SU-DHL-6 (cell line): ENCODE data around the gene SLC5A6.
"Not testable (repeated sequence)": the region's sequence is repeated elsewhere in the genome, so short reads cannot be mapped to it uniquely, and the experiment has no call there.

Experiments used
- H2AFZ ChIP-seq: fragments of 200-600 bp; sonication (generic); 2 replicates; pipeline ENCODE4 v1.6.1; 2014; ENCODE audit warnings: low read depth, mild to moderate bottlenecking, moderate library complexity, mixed read lengths, antibody characterized with exemption, low read length; ENCODE audit not compliant: severe bottlenecking
- H3F3A ChIP-seq: fragments of 200-600 bp; shearing (Covaris generic); 2 replicates; pipeline ENCODE4 v1.6.0; 2016; ENCODE audit warnings: antibody characterized with exemption, mild to moderate bottlenecking; ENCODE audit not compliant: insufficient read depth
- H3K27ac ChIP-seq: fragments of 200-600 bp; sonication (generic); 2 replicates; pipeline ENCODE4 v1.5.1; 2016; ENCODE audit warnings: low read depth, mild to moderate bottlenecking, low read length, moderate library complexity, mixed read lengths
- H3K27me3 ChIP-seq: fragments of 200-600 bp; sonication (generic), shearing (Covaris generic); 2 replicates; pipeline ENCODE4 v1.6.0; 2014; ENCODE audit warnings: mild to moderate bottlenecking, low read length
- H3K36me3 ChIP-seq: fragments of 200-600 bp; sonication (generic); 2 replicates; pipeline ENCODE4 v1.6.1; 2014; ENCODE audit warnings: mild to moderate bottlenecking, low read length, mixed read lengths
- H3K4me2 ChIP-seq: fragments of 300-600, 200-600 bp; shearing (Covaris generic), sonication (generic); 2 replicates; pipeline ENCODE4 v1.6.0; 2014; ENCODE audit warnings: low read length, low read depth, mild to moderate bottlenecking; ENCODE audit not compliant: poor library complexity, severe bottlenecking
- H3K4me3 ChIP-seq: fragments of 200-600 bp; sonication (generic); 2 replicates; pipeline ENCODE4 v1.5.1; 2014; ENCODE audit warnings: antibody characterized with exemption, low read length, mild to moderate bottlenecking, mixed read lengths; ENCODE audit not compliant: insufficient read depth, poor library complexity, severe bottlenecking
- H3K79me2 ChIP-seq: fragments of 200-600 bp; sonication (generic); 2 replicates; pipeline ENCODE4 v1.6.1; 2014; ENCODE audit warnings: mild to moderate bottlenecking, low read length, moderate library complexity; ENCODE audit not compliant: insufficient read depth
- H3K9ac ChIP-seq: fragments of 200-600 bp; sonication (generic); 2 replicates; pipeline ENCODE4 v1.7.0; 2014; ENCODE audit warnings: mild to moderate bottlenecking, low read length
- H3K9me2 ChIP-seq: fragments of 200-600 bp; sonication (generic); replicated peaks from 2 replicates; pipeline ENCODE4 v1.6.1; 2014; ENCODE audit warnings: low read length; ENCODE audit not compliant: insufficient read depth
- H3K9me3 ChIP-seq: fragments of 200-600 bp; sonication (generic); 2 replicates; pipeline ENCODE4 v1.6.1; 2014; ENCODE audit warnings: low read length, mixed read lengths; ENCODE audit not compliant: insufficient read depth
- H4K20me1 ChIP-seq: fragments of 200-600 bp; sonication (generic); 2 replicates; pipeline ENCODE4 v1.6.1; 2014; ENCODE audit warnings: low read depth, mild to moderate bottlenecking, antibody characterized with exemption, low read length, moderate library complexity, mixed read lengths
- CTCF ChIP-seq: fragments of 200-600 bp; sonication (generic); IDR thresholded peaks from one replicate; pipeline ENCODE4 v1.5.1; 2017; ENCODE audit warnings: antibody characterized with exemption, mild to moderate bottlenecking, low read length, moderate library complexity; ENCODE audit not compliant: insufficient read depth, poor library complexity, severe bottlenecking
- EZH2phosphoT487 ChIP-seq: fragments of 200-600 bp; sonication (generic), shearing (Covaris generic); conservative IDR thresholded peaks from 2 replicates; pipeline ENCODE4 v1.6.1; 2018; ENCODE audit warnings: mild to moderate bottlenecking, antibody characterized with exemption, low read length, moderate library complexity, mixed read lengths

The SLC5A6 gene

GRCh38 chr2:27202854-27203253 lies 9.2 kb downstream of the SLC5A6 start:
- Histone ChIP-seq H3K4me2 (no peak overlapping the region), H3K27me3 (no peaks in the 10 kb centered on the region), H3K4me3 (no peak overlapping the region), H3K9ac (no peak overlapping the region), H3K27ac (no peak overlapping the region), H3F3A (no peaks in the 10 kb centered on the region), H3K9me3 (no peaks in the 10 kb centered on the region), H2AFZ (no peak overlapping the region), H3K36me3 (no peaks in the 10 kb centered on the region; the same call in 1 of the 2 replicates), H4K20me1 (no peaks in the 10 kb centered on the region), H3K9me2 (no peaks in the 10 kb centered on the region), H3K79me2 (no peaks in the 10 kb centered on the region)
- TF ChIP-seq CTCF (no peak), EZH2phosphoT487 (no peak)

GRCh38 chr2:27201675-27202074 lies 10.4 kb downstream of the SLC5A6 start:
- Histone ChIP-seq H4K20me1 (no peaks in the 10 kb centered on the region), H3K79me2 (no peaks in the 10 kb centered on the region), H2AFZ (no peak overlapping the region), H3K36me3 (no peaks in the 10 kb centered on the region; the same call in 1 of the 2 replicates), H3K27ac (no peak overlapping the region), H3K4me2 (no peak overlapping the region), H3K9me2 (no peaks in the 10 kb centered on the region), H3K27me3 (no peaks in the 10 kb centered on the region), H3K9ac (no peak overlapping the region), H3F3A (peaks cover 2% of the 10 kb centered on the region), H3K4me3 (no peak overlapping the region), H3K9me3 (no peaks in the 10 kb centered on the region)
- TF ChIP-seq CTCF (no peak), EZH2phosphoT487 (no peak)

- Histone ChIP-seq H3K27me3 (no peaks in the 10 kb centered on the region), H2AFZ (no peak overlapping the region), H3K27ac (no peak overlapping the region), H3K79me2 (no peaks in the 10 kb centered on the region), H3F3A (peaks cover 13% of the 10 kb centered on the region), H3K4me3 (no peak overlapping the region), H3K9me2 (no peaks in the 10 kb centered on the region), H3K9me3 (no peaks in the 10 kb centered on the region), H3K36me3 (no peaks in the 10 kb centered on the region; the same call in 1 of the 2 replicates), H3K9ac (no peak overlapping the region), H3K4me2 (no peak overlapping the region), H4K20me1 (no peaks in the 10 kb centered on the region)
- TF ChIP-seq EZH2phosphoT487 (no peak), CTCF (no peak)
These were observed 12.8 kb downstream of the SLC5A6 start for GRCh38 chr2:27199241-27199640.

- H3K4me2 ChIP-seq: no peak overlapping the region
- H3K4me3 ChIP-seq: no peak overlapping the region
- TF ChIP-seq EZH2phosphoT487 (no peak), CTCF (no peak)
- no peaks in the 10 kb centered on the region for H3K9me3 ChIP-seq
- H3K79me2 ChIP-seq: no peaks in the 10 kb centered on the region
- no peaks in the 10 kb centered on the region for H3K9me2 ChIP-seq
- H3K27me3 ChIP-seq: no peaks in the 10 kb centered on the region
- no peaks in the 10 kb centered on the region for H4K20me1 ChIP-seq
- no peak overlapping the region for H3K27ac ChIP-seq
- H3K9ac ChIP-seq: no peak overlapping the region
- no peak overlapping the region for H2AFZ ChIP-seq
- peaks cover 13% of the 10 kb centered on the region for H3F3A ChIP-seq
- H3K36me3 ChIP-seq: no peaks in the 10 kb centered on the region; the same call in 1 of the 2 replicates
These were observed 13.4 kb downstream of the SLC5A6 start for GRCh38 chr2:27198627-27199026.

GRCh38 chr2:27198068-27198467 lies 14.0 kb downstream of the SLC5A6 start:
- not testable (repeated sequence) for H3K36me3 ChIP-seq, H3K4me2 ChIP-seq, H3K27ac ChIP-seq, H4K20me1 ChIP-seq, H3K9me3 ChIP-seq, H2AFZ ChIP-seq, H3K9ac ChIP-seq, H3K4me3 ChIP-seq, H3K79me2 ChIP-seq, H3K27me3 ChIP-seq, H3K9me2 ChIP-seq
- H3F3A ChIP-seq: peaks cover 16% of the 10 kb centered on the region
